Testis (tissue), 2 donors: ENCODE measurements around the gene TRPC1.

Source experiments
- POLR2A ChIP-seq: fragments of 450-650 bp; IDR thresholded peaks from one replicate; pipeline ENCODE4 v1.6.1; 2017; ENCODE audit warnings: antibody characterized with exemption, mild to moderate bottlenecking, moderate library complexity
- TF ChIP-seq, protein P1 (sequence below), 3 experiments: fragments of 450-650 bp in 2 of 3; fragments of 200-600 bp in 1 of 3; sonication (generic) in 1 of 3; IDR thresholded peaks; one replicate each; pipeline ENCODE4 v1.5.1; 2016 to 2019; ENCODE audit warnings: antibody characterized with exemption in 3 of 3, mild to moderate bottlenecking in 2 of 3, moderate library complexity in 1 of 3

DNA sequence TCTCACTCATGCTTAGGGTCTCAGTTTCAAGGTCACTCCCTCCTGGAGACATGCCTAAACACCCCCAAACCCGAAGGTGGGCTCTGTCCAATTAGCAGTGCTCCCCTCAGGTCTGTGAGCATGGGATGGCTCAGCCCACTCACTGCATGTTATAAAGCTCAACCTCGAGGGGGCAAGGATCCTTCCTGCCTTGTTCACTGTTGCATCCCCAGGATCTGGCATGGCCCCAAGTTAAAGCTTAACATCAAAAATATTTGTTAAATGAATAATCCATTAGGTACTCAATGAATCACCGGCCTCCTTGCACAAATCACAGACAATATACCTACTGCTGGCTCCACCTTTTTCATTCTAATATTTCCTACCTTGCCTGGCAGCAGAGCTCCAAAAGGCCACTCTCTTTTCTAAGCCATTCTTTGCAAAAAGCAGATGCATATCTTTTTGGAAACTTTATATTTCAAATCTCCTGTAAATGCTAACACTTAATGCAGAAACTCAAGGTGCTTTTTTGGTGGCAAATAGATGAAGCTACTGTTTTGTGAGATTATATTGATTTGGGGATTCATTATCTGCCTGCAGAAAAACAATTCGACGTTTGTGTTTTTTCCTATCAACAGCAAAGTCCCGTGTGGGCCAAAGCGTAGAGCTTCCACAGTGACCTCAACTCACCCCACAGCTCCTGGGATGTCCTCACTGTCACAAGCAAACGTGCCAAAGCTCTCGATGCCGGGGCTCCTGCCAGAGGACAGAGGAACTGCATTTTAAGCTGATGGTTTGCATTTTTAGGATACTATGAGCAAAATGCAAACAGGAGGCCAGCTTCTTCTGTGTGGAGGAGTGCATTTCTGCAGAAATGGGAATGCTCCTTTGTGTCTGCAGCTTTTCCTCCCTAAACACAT, 129.7 kb downstream of the TRPC1 start:
- TF ChIP-seq, protein P1, sequence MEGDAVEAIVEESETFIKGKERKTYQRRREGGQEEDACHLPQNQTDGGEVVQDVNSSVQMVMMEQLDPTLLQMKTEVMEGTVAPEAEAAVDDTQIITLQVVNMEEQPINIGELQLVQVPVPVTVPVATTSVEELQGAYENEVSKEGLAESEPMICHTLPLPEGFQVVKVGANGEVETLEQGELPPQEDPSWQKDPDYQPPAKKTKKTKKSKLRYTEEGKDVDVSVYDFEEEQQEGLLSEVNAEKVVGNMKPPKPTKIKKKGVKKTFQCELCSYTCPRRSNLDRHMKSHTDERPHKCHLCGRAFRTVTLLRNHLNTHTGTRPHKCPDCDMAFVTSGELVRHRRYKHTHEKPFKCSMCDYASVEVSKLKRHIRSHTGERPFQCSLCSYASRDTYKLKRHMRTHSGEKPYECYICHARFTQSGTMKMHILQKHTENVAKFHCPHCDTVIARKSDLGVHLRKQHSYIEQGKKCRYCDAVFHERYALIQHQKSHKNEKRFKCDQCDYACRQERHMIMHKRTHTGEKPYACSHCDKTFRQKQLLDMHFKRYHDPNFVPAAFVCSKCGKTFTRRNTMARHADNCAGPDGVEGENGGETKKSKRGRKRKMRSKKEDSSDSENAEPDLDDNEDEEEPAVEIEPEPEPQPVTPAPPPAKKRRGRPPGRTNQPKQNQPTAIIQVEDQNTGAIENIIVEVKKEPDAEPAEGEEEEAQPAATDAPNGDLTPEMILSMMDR (IDR thresholded peaks at IDR 0.05), result no peak
- no peak for TF ChIP-seq POLR2A
